H9 (cell line): ENCODE results near the gene RAD51C. TPM values are rescaled to one million over a fixed set of nuclear protein-coding genes. Genes with fewer than 3 reads are reported as not detected.
"Not testable (repeated sequence)": the region's sequence is repeated elsewhere in the genome, so short reads cannot be mapped to it uniquely, and the experiment has no call there.

Experiments used
- DNase-seq: peaks from one replicate; pipeline ENCODE4 v3.0.0-alpha.2; 2017
- H2AFZ ChIP-seq: one replicate; pipeline ENCODE4 v1.6.1; 2013; ENCODE audit warnings: mild to moderate bottlenecking, low read length, control low read depth, moderate library complexity
- H2AK5ac ChIP-seq: 2 replicates; pipeline ENCODE4 v1.6.1; 2013; ENCODE audit warnings: low read length, control low read depth, mixed read lengths; ENCODE audit not compliant: insufficient read length
- H2BK120ac ChIP-seq: one replicate; pipeline ENCODE4 v1.6.1; 2013; ENCODE audit warnings: low read depth, mild to moderate bottlenecking, low read length, control low read depth, inconsistent platforms; ENCODE audit not compliant: poor library complexity, severe bottlenecking
- H2BK12ac ChIP-seq: 2 replicates; pipeline ENCODE4 v1.6.1; 2013; ENCODE audit warnings: low read length, control low read depth, mixed read lengths, low read depth; ENCODE audit not compliant: insufficient read length
- H2BK15ac ChIP-seq: 2 replicates; pipeline ENCODE4 v1.6.1; 2013; ENCODE audit warnings: low read depth, low read length, control low read depth
- H2BK20ac ChIP-seq: one replicate; pipeline ENCODE4 v1.6.1; 2013; ENCODE audit warnings: low read depth, mild to moderate bottlenecking, low read length, control low read depth, inconsistent platforms; ENCODE audit not compliant: poor library complexity, severe bottlenecking
- H2BK5ac ChIP-seq: 2 replicates; pipeline ENCODE4 v1.6.1; 2013; ENCODE audit warnings: low read length, control low read depth, mixed read lengths; ENCODE audit not compliant: insufficient read length
- H3K14ac ChIP-seq: 2 replicates; pipeline ENCODE4 v1.6.1; 2013; ENCODE audit warnings: low read length, control low read depth; ENCODE audit not compliant: insufficient read depth
- H3K18ac ChIP-seq: 2 replicates; pipeline ENCODE4 v1.6.1; 2013; ENCODE audit warnings: low read depth, mild to moderate bottlenecking, mixed read lengths, low read length, control low read depth; ENCODE audit not compliant: insufficient read length
- H3K23ac ChIP-seq: 2 replicates; pipeline ENCODE4 v1.6.1; 2013; ENCODE audit warnings: low read length, control low read depth, mixed read lengths, low read depth; ENCODE audit not compliant: insufficient read length
- H3K23me2 ChIP-seq: 2 replicates; pipeline ENCODE4 v1.6.1; 2013; ENCODE audit warnings: low read depth, mild to moderate bottlenecking, mixed read lengths, low read length, control low read depth; ENCODE audit not compliant: insufficient read length, poor library complexity, severe bottlenecking
- H3K27ac ChIP-seq: 2 replicates; pipeline ENCODE4 v1.5.1; 2013; ENCODE audit warnings: low read length, control low read depth, mixed read lengths, low read depth; ENCODE audit not compliant: insufficient read length
- H3K27me3 ChIP-seq: 2 replicates; pipeline ENCODE4 v1.6.1; 2013; ENCODE audit warnings: low read length, control low read depth, inconsistent platforms; ENCODE audit not compliant: insufficient read depth
- H3K4ac ChIP-seq: 2 replicates; pipeline ENCODE4 v1.6.1; 2013; ENCODE audit warnings: low read depth, mild to moderate bottlenecking, control low read depth, inconsistent platforms, low read length, moderate library complexity
- H3K4me1 ChIP-seq: 2 replicates; pipeline ENCODE4 v1.6.1; 2013; ENCODE audit warnings: low read length, control low read depth, inconsistent platforms; ENCODE audit not compliant: insufficient read depth
- H3K4me2 ChIP-seq: 2 replicates; pipeline ENCODE4 v1.6.1; 2013; ENCODE audit warnings: low read length, control low read depth, mixed read lengths; ENCODE audit not compliant: insufficient read length, insufficient read depth
- H3K56ac ChIP-seq: 2 replicates; pipeline ENCODE4 v1.6.1; 2013; ENCODE audit warnings: low read depth, mild to moderate bottlenecking, mixed read lengths, low read length, control low read depth; ENCODE audit not compliant: insufficient read length
- H3K79me1 ChIP-seq: 2 replicates; pipeline ENCODE4 v1.6.1; 2013; ENCODE audit warnings: low read depth, mild to moderate bottlenecking, moderate library complexity, low read length, control low read depth, inconsistent platforms; ENCODE audit not compliant: insufficient read depth, poor library complexity, severe bottlenecking
- H3K79me2 ChIP-seq: 2 replicates; pipeline ENCODE4 v1.6.1; 2013; ENCODE audit warnings: low read length, control low read depth, inconsistent platforms; ENCODE audit not compliant: insufficient read depth
- H3K9ac ChIP-seq: 2 replicates; pipeline ENCODE4 v1.6.1; 2013; ENCODE audit warnings: low read length, control low read depth, mixed read lengths; ENCODE audit not compliant: insufficient read length; ENCODE audit errors: extremely low read depth
- H3K9me3 ChIP-seq: one replicate; pipeline ENCODE4 v1.6.1; 2013; ENCODE audit warnings: low read depth, low read length, inconsistent platforms; ENCODE audit not compliant: control insufficient read depth
- H3T11ph ChIP-seq: one replicate; pipeline ENCODE4 v1.6.1; 2013; ENCODE audit warnings: mild to moderate bottlenecking, low read length, control low read depth, inconsistent platforms
- H4K20me1 ChIP-seq: one replicate; pipeline ENCODE4 v1.6.1; 2013; ENCODE audit not compliant: control insufficient read depth, insufficient read length, insufficient read depth
- H4K5ac ChIP-seq: 2 replicates; pipeline ENCODE4 v1.6.1; 2013; ENCODE audit warnings: low read depth, mild to moderate bottlenecking, mixed read lengths, low read length, control low read depth; ENCODE audit not compliant: insufficient read length
- H4K8ac ChIP-seq: replicated peaks from 2 replicates; pipeline ENCODE4 v1.6.1; 2013; ENCODE audit warnings: low read length, control low read depth, mixed read lengths, low read depth; ENCODE audit not compliant: insufficient read length
- H4K91ac ChIP-seq: 2 replicates; pipeline ENCODE4 v1.6.1; 2013; ENCODE audit warnings: low read depth, mild to moderate bottlenecking, moderate library complexity, mixed read lengths, low read length, control low read depth; ENCODE audit not compliant: insufficient read length
- H3K27ac Mint-ChIP-seq, 3 experiments: 2 replicates in 2 of 3; 3 replicates in 1 of 3; pipeline ENCODE4 v1.8.0; 2020 to 2021; ENCODE audit warnings: mixed read lengths in 3 of 3, mild to moderate bottlenecking in 1 of 3, moderate library complexity in 1 of 3
- H3K27me3 Mint-ChIP-seq: 2 replicates; pipeline ENCODE4 v1.8.0; 2021; ENCODE audit warnings: low read depth, mild to moderate bottlenecking, moderate library complexity, mixed read lengths
- H3K36me3 Mint-ChIP-seq, 3 experiments: 2 replicates in 2 of 3; 3 replicates in 1 of 3; pipeline ENCODE4 v1.8.0; 2020 to 2021; ENCODE audit warnings: low read depth in 3 of 3, mixed read lengths in 3 of 3; ENCODE audit not compliant: insufficient read depth in 1 of 3
- H3K4me1 Mint-ChIP-seq, 2 experiments: 2 replicates each; pipeline ENCODE4 v1.8.0; 2020; ENCODE audit warnings: mixed read lengths in 2 of 2
- H3K4me3 Mint-ChIP-seq, 2 experiments: 2 replicates in 1 of 2; 3 replicates in 1 of 2; pipeline ENCODE4 v1.8.0; 2020 to 2021; ENCODE audit warnings: mild to moderate bottlenecking in 2 of 2, mixed read lengths in 2 of 2, moderate library complexity in 1 of 2
- H3K9me3 Mint-ChIP-seq, 2 experiments: 2 replicates in 1 of 2; 3 replicates in 1 of 2; pipeline ENCODE4 v1.8.0; 2020; ENCODE audit warnings: mild to moderate bottlenecking in 2 of 2, mixed read lengths in 2 of 2, moderate library complexity in 1 of 2
- WGBS: extraction: QIAGEN DNeasy Blood & Tissue Kit; methylation state at CpG from one replicate; pipeline ENCODE4 v1.1.7; 2013; ENCODE audit warnings: missing lambda C conversion rate, low lambda C conversion rate, mixed read lengths; ENCODE audit not compliant: insufficient read length; ENCODE audit errors: extremely low coverage; 5-methylcytosine and 5-hydroxymethylcytosine counted together
- total RNA-seq: library from RNA; stranded (reverse); gene quantifications from 2 replicates; pipeline ENCODE4 v1.2.1, GENCODE V29; 2021
- TF ChIP-seq, protein P1 (sequence below): fragments of 200-600 bp; sonication (generic); conservative IDR thresholded peaks from 3 replicates; pipeline ENCODE4 v1.8.0; 2021; ENCODE audit warnings: antibody characterized with exemption, mild to moderate bottlenecking

Gene RAD51C
- total RNA-seq, 1 experiment from 2014 or later, result 11.3 TPM

DNA sequence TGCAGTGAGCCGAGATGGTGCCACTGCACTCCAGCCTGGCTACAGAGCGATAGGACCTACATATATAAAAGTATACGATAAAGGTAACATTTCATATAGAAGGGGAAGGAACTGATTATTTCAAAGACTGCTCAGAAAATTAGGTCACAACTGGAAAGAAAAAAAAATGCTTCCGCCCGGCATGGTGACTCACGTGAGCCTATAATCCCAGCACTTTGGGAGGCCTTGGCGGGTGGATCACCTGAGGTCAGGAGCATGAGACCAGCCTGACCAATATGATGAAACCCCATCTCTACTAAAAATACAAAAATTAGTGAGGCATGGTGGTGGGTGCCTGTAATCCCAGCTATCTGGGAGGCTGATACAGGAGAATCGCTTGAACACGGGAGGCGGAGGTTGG lies 8.4 kb upstream of the RAD51C start:
- no peak overlapping the region for H4K91ac ChIP-seq
- Mint-ChIP-seq H3K4me1 (peaks cover 2 to 5% of the 10 kb centered on the region in 2 experiments; a peak in 1 of 4 replicates), H3K9me3 (no peaks in the 10 kb centered on the region), H3K4me3 (no peak overlapping the region), H3K27ac (no peak overlapping the region), H3K36me3 (no peaks in the 10 kb centered on the region), H3K27me3 (no peaks in the 10 kb centered on the region)
- H3K23ac ChIP-seq, result no peak overlapping the region
- no CpG with 5 or more reads among the region's 10 CpGs for WGBS
- TF ChIP-seq, protein P1, sequence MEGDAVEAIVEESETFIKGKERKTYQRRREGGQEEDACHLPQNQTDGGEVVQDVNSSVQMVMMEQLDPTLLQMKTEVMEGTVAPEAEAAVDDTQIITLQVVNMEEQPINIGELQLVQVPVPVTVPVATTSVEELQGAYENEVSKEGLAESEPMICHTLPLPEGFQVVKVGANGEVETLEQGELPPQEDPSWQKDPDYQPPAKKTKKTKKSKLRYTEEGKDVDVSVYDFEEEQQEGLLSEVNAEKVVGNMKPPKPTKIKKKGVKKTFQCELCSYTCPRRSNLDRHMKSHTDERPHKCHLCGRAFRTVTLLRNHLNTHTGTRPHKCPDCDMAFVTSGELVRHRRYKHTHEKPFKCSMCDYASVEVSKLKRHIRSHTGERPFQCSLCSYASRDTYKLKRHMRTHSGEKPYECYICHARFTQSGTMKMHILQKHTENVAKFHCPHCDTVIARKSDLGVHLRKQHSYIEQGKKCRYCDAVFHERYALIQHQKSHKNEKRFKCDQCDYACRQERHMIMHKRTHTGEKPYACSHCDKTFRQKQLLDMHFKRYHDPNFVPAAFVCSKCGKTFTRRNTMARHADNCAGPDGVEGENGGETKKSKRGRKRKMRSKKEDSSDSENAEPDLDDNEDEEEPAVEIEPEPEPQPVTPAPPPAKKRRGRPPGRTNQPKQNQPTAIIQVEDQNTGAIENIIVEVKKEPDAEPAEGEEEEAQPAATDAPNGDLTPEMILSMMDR, result no peak
- no peak overlapping the region for H3K4ac ChIP-seq
- no peaks in the 10 kb centered on the region for H4K20me1 ChIP-seq
- H2AFZ ChIP-seq, result no peak overlapping the region
- no peak overlapping the region for H2AK5ac ChIP-seq
- H3K27me3 ChIP-seq, result no peaks in the 10 kb centered on the region
- no peak overlapping the region for H2BK12ac ChIP-seq
- H3K79me1 ChIP-seq, result no peaks in the 10 kb centered on the region
- H3K9me3 ChIP-seq, result no peaks in the 10 kb centered on the region
- no peak overlapping the region for H2BK20ac ChIP-seq
- H3K14ac ChIP-seq, result no peak overlapping the region
- no peaks in the 10 kb centered on the region for H3K4me1 ChIP-seq
- no peak overlapping the region for H4K5ac ChIP-seq
- H3K56ac ChIP-seq, result no peak overlapping the region
- no peak overlapping the region for H2BK120ac ChIP-seq
- H3K9ac ChIP-seq, result no peak overlapping the region
- no peak overlapping the region for H3K4me2 ChIP-seq
- no peak overlapping the region for H3T11ph ChIP-seq
- H3K23me2 ChIP-seq, result no peaks in the 10 kb centered on the region
- no peak overlapping the region for H3K27ac ChIP-seq
- no peak overlapping the region for H4K8ac ChIP-seq
- no peak for DNase-seq
- no peaks in the 10 kb centered on the region for H3K79me2 ChIP-seq
- no peak overlapping the region for H2BK5ac ChIP-seq
- no peak overlapping the region for H2BK15ac ChIP-seq
- no peak overlapping the region for H3K18ac ChIP-seq

DNA sequence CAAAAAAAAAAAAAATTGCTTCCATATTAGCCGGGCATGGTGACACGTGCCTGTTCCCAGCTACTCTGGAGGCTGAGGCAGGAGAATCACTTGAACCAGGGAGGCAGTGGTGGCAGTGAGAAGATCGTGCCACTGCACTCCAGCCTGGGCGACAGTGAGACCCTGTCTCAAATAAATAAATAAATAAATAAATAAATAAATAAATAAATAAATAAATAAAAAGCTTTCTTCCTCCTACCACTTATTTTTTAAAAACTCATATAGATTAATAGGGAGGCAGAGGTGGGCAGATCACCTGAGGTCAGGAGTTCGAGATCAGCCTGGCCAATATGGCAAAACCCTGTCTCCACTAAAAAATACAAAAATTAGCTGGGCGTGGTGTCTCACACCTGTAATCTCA lies 7.9 kb upstream of the RAD51C start:
- not testable (repeated sequence) for H4K8ac ChIP-seq, H3K4ac ChIP-seq, H3K9ac ChIP-seq, H3K27me3 ChIP-seq, H2BK5ac ChIP-seq, H3T11ph ChIP-seq, H3K27ac Mint-ChIP-seq, H2AFZ ChIP-seq, H3K36me3 Mint-ChIP-seq, H2AK5ac ChIP-seq, H3K79me1 ChIP-seq, H2BK20ac ChIP-seq, H4K91ac ChIP-seq, H2BK15ac ChIP-seq, H3K9me3 ChIP-seq, H3K4me1 ChIP-seq, H2BK120ac ChIP-seq, H3K18ac ChIP-seq, H3K14ac ChIP-seq, H3K27ac ChIP-seq, H4K5ac ChIP-seq, H3K27me3 Mint-ChIP-seq, H3K4me2 ChIP-seq, DNase-seq, H3K23ac ChIP-seq, H3K56ac ChIP-seq, H4K20me1 ChIP-seq, H2BK12ac ChIP-seq, H3K4me1 Mint-ChIP-seq, H3K79me2 ChIP-seq, H3K9me3 Mint-ChIP-seq, H3K4me3 Mint-ChIP-seq, H3K23me2 ChIP-seq
- no CpG with 5 or more reads among the region's 6 CpGs for WGBS
